ENCODE measurements around the gene TCTN3. TPM values are rescaled to one million over a fixed set of nuclear protein-coding genes. Genes with fewer than 3 reads are reported as not detected.
A peak's percentile ranks its signal among the peaks of the same experiment; 100 is the strongest.

Gene TCTN3
- total and polyA plus RNA-seq, 2 of the 13 experiments (the other 11 are each of a cell fraction or from before 2014, with no cell fraction given) = 53.3 to 60.0 TPM

GRCh38 chr10:95742485-95742884 lies 48.8 kb upstream of the TCTN3 start (continued):
- TF ChIP-seq ARID5B (CRISPR knock-in tag; IDR thresholded peaks at IDR 0.05) (peak; percentile 63; the same call in 1 of the 2 replicates), U2AF2 (IDR thresholded peaks at IDR 0.05; ENCODE audit: low read depth, low read length) (no peak), ZNF572 (CRISPR knock-in tag; IDR thresholded peaks at IDR 0.05) (no peak), SOX6 (IDR thresholded peaks at IDR 0.05) (no peak), SOX6 (CRISPR knock-in tag; IDR thresholded peaks at IDR 0.05) (peak; percentile 65), GATAD2A (CRISPR knock-in tag; IDR thresholded peaks at IDR 0.05) (peak; percentile 31; the same call in 1 of the 2 replicates), CCAR2 (optimal IDR thresholded peaks at IDR 0.05; ENCODE audit: low read depth, low read length) (no peak), FOXA1 (IDR thresholded peaks at IDR 0.05) (no peak), FOXA1 (CRISPR knock-in tag; IDR thresholded peaks at IDR 0.05) (peak; percentile 40), ZNF563 (CRISPR knock-in tag; IDR thresholded peaks at IDR 0.05) (no peak), BATF2 (CRISPR knock-in tag; IDR thresholded peaks at IDR 0.05) (no peak), ATF7 (IDR thresholded peaks at IDR 0.05) (peak; percentile 65), ATF7 (CRISPR knock-in tag; IDR thresholded peaks at IDR 0.05) (no peak), TFAP4 (IDR thresholded peaks at IDR 0.05; ENCODE audit: borderline replicate concordance, low read depth) (no peak), ZFP36 (IDR thresholded peaks at IDR 0.05; ENCODE audit: borderline replicate concordance, low read depth, low read length, partially characterized antibody) (no peak), CEBPG (CRISPR knock-in tag; IDR thresholded peaks at IDR 0.05) (peak; percentile 25; the same call in 1 of the 2 replicates), FOXJ3 (CRISPR knock-in tag; IDR thresholded peaks at IDR 0.05; ENCODE audit: borderline replicate concordance) (peak; percentile 32; the same call in 1 of the 2 replicates), SMAD9 (CRISPR knock-in tag; IDR thresholded peaks at IDR 0.05) (no peak), CREB1 (IDR thresholded peaks at IDR 0.05) (peak; percentile 43), CREB1 (CRISPR knock-in tag; IDR thresholded peaks at IDR 0.05) (no peak), AHDC1 (CRISPR knock-in tag; IDR thresholded peaks at IDR 0.05; ENCODE audit: borderline replicate concordance) (no peak), ZNF605 (CRISPR knock-in tag; IDR thresholded peaks at IDR 0.05) (no peak)

Measured in HepG2 (cell line).